Ramos (cell line): ENCODE data around the gene KIAA0232.
"Not testable (repeated sequence)": the region's sequence is repeated elsewhere in the genome, so short reads cannot be mapped to it uniquely, and the experiment has no call there.

Experiments
- in situ Hi-C: fragments of 300-500 bp; cut with MboI; formaldehyde crosslinking; loops from one replicate; pipeline ENCODE4 v1.14.3; 2022; ENCODE audit warnings: low sequenced_read_pairs; ENCODE audit not compliant: unreplicated experiment

KIAA0232 gene

DNA sequence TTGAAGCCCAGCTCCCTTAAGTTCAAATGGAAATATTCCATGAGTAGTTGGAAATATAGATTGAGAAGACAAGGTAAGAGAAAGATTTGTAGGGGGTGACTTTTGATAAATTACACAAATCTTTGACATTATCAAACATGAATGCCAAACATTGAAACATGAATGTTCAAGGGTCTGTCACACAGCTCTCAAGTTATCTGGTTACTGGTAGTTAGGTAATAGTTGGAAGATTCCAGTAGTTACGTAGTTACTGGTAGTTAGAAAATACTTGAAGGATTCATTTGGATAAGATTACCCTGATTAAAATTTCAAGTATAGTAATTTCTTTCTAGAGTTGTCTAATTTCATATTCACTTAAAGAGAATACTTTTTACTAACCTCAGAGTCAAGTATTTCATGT, 20.7 kb downstream of the KIAA0232 start:
- in situ Hi-C loops, result no loop called here

DNA sequence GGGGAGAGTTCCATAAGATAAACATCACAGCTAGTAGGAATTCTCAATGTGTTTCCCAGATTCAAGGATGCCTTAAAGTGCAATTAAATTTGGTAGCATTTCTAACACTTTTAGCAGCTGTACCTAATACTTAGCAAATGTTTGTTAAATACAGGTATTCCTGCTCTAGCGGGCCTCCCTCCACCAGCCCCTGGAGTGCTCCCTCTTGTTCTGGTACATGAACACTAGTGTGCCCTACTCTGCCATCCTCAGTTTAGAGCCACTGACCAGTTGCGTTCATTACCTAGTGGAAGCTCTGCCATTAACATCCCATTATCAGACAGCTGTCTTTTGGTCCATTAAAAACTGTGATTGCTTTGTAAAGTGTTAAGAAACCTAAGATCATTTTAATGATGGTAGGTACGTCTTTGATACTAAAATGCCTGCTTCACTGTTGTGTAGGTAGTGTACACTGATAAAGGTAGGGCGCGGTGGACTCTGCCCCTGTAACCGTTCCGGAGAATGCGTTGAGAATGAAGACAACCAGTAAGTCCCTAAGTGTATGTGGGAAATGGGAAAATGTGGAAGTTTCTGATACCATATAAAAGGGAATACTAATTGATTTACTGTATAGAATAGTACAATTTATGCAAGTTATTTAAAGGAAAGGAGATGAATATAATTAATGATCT, 21.7 kb downstream of the KIAA0232 start:
- in situ Hi-C loops, result no loop called here

DNA sequence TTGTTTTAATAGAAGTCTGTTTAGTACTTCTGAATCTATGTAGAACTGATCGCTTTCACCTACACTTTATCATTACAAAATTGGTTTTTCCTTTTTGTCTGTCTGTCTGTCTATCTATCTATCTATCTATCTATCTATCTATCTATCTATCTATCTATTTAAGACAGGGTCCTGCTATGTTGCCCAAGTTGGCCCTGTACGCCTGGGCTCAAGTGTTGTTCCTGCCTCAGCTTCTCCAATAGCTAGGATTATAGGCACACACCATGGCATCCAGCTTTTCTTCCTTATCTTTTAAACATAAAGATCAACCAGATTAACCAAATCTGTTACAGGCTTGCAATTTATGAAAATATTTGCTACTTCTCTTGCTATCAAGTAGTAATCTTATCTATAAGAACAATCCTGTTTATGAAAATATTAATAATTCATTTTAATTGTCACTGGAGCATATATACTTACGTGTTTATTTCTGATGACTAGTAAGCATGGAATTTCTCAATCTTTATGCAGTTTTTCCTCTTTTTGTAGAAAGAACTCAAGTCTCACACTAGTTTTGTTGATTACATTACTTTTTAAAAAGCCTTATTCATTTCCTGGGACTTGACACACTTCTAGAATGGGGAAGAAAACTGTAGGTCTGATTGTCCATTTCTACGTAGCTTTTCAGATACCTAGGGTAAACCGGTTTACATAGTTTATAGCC, 24.5 kb downstream of the KIAA0232 start:
- in situ Hi-C loops, result no loop called here

DNA sequence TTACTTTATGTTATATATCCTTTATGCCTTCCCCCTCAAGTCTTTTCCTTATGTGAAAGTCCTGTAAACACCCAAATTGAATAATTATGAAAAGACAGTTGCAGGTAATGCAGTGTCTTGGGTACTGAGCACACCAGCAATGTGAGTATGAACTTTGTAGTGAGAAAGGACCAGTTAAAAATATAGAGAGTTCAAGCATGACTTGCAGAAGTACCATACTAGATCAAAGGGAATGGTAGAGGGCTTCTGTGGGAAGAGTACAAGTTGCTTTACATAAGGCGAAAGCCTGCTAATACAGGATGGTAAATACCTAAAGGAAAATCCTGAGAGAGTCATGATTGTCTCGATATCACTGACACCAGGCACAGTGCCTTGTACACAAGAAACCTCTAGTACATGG, 25.7 kb downstream of the KIAA0232 start:
- in situ Hi-C loops, result no loop called here

DNA sequence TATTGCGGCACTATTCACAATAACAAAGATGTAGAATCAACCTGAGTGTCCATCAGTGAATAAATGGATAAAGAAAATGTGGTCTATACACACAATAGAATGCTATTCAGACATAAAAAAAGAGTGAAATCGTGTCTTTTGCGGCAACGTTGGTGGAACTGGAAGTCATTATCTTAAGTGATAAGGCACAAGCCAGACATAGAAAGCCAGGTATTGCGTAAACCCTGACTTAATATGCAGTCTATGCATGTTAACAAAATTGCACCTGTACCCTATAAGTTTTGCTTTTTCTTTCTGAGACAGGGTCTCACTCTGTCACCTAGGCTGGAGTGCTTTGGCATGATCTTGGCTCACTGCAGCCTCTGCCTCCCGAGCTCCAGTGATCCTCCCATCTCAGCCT, 28.6 kb downstream of the KIAA0232 start:
- in situ Hi-C loops, result no loop called here

DNA sequence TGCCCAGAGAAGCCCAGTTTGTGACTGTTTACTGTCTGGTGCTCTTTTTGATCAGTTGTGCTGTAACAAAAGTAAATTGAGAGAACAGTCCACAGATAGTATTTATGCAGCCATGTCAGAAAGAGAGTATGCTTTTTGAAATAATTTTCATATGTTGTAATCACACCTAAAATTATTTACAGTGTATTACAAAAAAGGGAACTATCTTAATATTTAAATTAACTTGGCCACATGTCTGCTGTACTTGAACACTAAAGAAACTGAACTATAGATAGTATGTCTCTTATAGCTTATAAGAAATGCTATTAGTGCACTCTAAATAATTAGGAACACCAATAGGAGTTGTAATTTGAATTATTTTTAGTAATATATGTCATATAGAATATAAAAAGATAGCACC, 30.2 kb downstream of the KIAA0232 start:
- in situ Hi-C loops, result no loop called here

DNA sequence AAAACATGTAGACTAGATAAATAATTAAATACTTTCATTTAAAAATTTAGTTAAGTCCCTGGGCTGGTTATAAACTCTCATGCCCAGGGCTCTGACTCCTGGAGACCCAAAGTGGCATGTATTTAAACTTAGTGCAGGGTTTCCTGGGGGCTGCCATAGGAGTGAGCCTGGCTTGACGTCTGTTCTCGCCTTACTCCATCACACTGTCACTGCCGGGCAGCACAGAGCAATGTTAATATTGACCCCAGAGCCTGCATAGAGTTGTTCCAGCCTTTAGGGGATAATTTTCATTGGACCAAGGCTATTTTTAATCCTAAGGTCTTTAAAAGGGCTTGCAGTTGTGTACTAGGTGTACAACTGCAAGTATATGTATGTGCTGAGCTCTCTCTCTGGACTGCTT, 31.2 kb downstream of the KIAA0232 start:
- in situ Hi-C loops, result no loop called here

DNA sequence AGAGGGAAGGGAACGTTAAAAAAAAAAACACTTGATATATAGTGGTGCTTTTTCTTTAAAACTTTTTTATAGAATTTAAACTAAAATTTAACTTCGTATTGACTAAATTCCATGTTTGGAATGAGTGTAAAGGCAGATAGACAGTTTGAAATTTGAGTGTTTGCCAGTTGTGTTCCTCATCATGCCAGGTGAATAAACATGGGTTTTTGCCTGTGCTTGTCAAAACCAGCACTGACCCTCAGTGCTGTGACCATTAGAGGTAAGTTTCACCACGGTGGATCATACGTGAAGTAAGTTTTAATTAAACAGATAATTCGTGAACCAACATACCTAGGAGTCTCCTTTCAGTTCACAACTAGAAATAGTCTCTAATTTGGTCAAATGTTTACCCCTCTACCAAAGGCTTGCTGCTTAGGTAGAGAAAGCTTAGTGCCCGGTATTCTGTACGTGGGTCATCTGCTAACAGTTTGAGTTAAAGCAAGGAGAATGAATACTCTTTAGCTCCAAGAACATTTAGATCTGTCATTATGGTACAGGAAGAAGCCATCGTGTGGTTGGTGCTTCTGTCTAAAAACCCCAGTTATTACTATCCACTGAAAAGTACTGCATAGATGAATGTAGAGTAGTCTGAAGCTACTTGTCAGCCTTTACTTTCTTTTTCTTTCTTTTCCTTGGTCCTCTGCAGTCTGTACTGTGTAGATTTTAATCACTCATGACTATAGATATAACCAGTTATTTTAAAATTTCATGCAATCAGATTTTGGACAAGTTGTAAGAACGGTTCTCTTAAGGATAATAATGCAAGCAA, 32.7 kb downstream of the KIAA0232 start:
- in situ Hi-C loops, result no loop called here

DNA sequence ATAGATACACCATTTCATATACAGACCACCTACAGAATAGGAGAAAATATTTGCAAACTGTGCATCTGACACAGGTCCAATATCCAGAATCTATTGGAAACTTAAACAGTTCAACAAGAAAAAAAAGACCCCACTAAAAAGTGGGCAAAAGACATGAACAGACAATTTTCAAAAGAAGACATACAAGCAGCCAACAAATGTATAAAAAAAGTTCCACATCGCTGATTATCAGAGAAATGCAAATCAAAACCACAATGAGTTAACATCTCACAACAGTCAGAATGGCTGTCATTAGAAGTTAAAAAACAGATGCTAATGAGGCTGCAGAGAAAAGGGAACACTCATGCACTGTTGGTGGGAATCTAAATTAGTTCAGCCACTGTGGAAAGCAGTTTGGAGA, 36.8 kb downstream of the KIAA0232 start:
- in situ Hi-C loops, result no loop called here

DNA sequence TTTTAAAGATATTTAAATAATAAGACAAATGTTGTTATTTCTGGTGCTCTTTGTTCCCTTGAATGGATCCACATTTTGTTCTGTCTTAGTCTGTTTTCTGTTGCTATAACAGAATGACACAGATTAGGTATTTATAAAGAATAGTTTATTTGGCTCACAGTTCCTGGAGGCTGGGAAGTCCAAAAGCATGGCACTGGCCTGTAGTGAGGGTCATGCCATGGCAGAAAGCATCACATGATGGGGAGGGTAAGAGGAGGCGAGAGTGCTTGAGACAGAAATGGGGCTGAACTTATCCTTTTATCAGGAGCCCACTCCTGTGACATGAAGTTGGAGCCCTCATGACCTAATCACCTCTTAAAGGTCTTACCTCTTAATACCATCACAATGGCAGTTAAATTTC, 38.2 kb downstream of the KIAA0232 start:
- in situ Hi-C loops, result no loop called here

DNA sequence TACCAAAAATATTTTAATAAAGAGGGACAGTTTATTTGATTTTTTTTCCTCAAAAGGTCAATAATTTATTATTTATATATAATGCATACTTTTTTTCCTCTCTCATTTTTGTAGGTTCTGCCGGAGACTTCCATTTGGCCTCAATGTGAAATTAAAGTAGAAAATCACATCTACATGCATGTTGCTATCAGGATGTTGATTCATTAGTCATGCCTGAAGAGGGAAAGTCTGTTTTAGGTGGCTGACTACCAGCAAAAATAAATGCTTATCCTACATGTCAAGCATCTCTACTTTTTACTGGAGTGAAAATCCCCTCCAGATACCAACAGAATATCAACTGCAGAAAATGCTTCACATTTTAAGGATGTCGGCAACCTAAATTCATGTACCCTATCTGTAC, 41.5 kb downstream of the KIAA0232 start:
- in situ Hi-C loops, result no loop called here

DNA sequence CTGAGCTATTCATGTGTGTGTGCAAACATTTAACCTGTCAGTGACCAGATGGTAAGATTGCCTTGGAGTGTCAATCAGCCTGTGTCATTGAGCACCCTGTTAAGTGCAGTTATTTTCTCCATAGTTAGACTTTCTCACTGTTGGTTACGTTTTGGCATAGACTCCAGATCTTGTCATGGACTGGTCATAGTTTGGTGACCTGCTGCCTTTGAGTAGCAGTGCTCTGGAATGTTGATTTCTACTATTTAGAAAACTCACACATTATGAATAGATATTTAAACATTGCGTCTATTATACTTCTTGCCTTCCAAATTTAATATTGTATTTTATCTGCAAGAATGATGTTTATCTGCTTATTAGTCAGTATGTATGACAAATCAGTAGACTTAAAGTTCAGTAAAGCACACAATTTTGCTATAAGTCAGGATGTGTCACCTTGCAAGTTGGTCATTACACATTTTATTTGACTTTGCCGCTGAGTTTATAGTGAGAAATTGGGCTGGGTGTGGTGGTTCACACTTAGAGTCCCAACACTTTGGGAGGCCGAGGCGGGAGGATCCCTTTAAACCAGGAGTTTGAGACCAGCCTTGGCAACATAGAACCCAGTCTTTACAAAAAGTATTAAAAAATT, 42.4 kb downstream of the KIAA0232 start:
- in situ Hi-C loops, result no loop called here

DNA sequence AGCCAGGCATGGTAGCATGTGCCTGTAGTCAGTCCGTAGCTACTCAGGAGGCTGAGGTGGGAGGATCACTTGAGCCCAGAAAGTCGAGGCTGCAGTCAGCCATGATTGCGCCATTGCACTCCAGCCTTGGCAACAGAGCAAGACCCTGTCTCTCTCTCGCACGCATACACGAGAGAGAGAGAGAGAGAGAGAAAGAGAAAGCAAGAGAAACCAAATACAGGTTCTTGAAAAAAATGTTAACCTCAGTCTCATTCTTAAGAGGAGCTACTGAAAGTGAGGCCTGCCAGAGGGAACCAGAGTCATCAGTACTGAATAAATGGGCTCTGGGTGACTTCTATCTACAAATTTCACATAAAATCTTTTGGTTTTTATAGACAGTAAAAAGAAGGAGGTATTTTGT, 42.9 kb downstream of the KIAA0232 start:
- in situ Hi-C loops, result no loop called here

DNA sequence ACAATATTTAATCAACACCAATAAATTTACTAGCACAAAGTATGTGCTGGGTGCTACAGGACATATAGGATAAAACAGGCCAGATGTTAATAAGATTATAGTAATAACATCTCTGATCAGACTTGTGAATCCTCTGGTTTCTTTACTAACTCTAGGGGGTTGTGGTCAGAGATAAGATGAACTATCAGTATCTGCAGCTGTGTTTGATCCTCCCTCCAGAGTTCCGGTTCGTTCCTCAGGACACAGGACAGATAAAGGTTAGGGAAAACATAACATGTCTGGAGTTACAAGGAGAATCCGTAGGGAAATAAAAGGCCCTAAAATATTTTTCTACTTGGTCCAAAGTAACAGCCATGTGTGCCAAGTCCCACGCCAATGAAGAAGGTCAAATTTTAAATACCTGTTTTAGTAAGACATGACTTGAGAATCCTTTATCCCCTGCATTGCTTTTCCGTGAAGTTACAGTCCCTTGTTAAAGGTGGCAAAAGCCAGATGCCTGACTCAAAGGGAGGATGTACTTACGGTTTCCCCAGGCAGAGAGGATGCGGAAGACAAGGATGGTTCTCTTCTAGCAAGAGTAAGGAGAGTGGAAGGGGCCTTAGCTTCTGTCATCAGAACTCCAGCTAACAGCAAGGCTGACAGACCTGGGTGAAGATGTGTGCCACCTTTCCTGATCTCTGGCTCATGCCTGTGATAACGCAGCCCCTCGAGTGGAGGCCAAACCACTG, 44.4 kb downstream of the KIAA0232 start:
- in situ Hi-C loops, result no loop called here

DNA sequence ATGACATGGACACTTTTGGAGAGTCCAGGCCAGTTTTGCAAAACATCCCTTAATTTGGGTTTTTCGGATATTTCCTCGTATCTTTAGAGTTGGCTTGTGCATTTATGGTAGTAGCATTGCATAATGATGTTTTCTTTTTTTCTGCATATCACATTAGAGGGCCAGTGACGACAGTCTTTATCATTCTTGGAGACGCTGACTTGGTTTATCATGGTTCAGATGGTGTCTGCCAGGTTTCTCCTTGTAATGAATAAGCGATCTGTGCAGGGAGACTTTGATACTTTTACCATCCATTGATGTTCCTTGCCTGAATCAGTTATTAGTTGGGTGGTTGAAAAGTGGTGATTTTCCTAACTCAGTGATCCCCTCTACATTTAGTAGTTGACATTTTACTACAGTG, 46.6 kb downstream of the KIAA0232 start:
- in situ Hi-C loops, result no loop called here

DNA sequence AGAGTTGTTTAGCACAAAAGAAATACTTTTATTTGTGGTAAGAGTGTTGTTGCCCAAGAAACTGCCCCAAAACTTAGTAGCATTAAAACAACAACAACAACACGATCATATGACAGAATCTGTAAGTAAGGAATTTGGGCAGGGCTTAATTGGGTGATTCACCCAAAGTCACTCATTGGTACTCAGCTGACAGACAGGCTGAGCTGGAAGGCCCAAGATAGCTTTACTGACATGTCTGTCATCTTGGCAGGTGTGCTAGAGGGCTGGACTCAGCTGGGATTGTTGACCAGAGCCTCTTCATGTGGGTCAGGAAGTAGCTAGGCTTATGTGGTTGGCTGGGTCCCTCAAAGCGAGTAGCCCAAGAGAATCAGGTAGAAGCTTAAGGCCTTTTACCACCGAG, 52.3 kb downstream of the KIAA0232 start:
- in situ Hi-C loops, result no loop called here

DNA sequence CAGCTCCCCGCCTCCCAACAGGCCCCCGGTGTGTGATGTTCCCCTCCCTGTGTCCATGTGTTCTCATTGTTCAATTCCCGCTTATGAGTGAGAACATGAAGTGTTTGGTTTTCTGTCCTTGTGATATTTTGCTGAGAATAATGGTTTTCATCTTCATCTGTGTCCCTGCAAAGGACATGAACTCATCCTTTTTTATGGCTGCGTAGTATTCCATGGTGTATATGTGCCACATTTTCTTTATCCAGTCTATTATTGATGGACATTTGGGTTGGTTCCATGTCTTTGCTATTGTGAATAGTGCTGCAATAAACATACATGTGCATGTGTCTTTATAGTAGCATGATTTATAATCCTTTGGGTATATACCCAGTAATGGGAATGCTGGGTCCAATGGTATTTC, 53.1 kb downstream of the KIAA0232 start:
- in situ Hi-C loops, result not testable (repeated sequence)

DNA sequence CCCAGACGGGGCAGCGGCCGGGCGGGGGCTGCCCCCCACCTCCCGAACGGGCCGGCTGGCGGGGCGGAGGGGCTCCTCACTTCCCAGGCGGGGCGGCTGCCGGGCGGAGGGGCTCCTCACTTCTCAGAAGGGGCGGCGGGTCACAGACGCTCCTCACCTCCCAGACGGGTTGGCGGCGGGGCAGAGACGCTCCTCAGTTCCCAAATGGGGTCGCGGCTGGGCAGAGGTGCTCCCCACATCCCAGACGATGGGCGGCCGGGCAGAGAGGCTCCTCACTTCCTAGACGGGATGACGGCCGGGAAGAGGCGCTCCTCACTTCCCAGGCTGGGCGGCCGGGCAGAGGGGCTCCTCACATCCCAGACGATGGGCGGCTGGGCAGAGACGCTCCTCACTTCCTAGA, 54.6 kb downstream of the KIAA0232 start:
- in situ Hi-C loops, result not testable (repeated sequence)

DNA sequence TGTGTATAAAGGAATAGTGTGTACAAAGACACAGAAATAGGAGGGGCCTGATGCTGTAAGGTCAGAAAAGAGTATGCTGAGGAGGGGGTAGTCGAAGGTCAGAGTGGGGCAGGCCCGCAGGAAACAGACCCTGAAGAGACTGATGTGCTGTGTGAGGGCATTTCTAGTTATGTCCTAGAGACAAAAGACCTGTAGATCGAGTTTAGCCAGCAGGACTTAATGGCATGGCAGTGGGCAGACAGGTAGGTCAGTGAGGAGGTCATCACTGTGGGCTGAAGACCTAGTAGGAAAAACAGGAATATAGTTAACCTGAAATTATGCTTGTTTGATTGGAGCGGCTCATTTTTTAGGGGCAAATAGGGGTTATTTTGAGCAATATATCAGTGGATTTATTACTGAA, 57.1 kb downstream of the KIAA0232 start:
- in situ Hi-C loops, result no loop called here
